Measurements from ENCODE around the gene RACK1. TPM values are rescaled to one million over a fixed set of nuclear protein-coding genes. Genes with fewer than 3 reads are reported as not detected.

RACK1 gene
- total RNA-seq, 4 donors from 2014 or later: 2,254 to 3,332 (median 2,569) TPM

DNA sequence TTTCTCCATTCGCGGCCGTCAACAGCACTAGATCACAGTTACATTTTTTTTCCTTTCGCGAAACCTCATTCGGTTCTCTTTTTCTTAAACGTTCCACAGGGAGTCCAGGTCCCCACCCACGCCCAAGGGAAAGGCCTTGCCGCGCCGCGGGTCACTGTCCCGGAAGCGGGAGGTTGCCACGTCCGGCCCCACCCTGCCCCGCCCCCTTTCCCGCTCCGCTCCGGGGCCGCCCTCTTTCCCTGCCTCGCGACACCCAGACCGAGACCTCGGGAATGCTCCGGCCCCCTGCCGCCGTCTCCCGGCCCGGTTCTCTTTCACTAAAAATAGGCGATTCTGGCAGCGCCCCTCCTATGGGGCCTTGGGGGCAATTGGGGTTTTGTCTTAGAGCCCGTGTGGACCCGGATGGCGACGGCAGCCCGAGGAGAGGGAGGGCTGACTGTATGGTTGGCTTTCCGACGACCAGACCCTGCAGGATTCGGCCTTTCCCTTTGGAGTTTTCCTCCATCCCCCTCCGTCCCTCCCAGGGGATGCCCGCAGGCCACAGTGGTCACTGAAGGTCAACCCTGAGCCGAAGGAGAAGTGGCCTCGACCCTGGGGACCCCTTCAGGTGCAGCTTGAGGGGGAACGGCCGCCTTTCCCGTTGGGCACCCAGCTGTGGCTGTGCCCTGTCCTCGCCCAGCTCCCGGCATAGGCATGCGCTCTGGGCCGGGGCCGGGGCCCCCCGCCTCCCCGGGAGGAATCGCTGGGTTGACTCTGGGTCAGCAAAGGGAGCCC, 2.8 kb upstream of the RACK1 start:
- 0 to 1% methylated on average over 31 to 47 of the region's 55 CpGs for WGBS, 2 donors
- Histone ChIP-seq H3K9me3 (no peaks in the 10 kb centered on the region), H3K4me3 (replicated peaks in 1 of 3) (peak overlapping the region; percentile 23 to 86 (median 79)), H3K27me3 (no peaks in the 10 kb centered on the region), H3K27ac (peak overlapping the region; percentile 93 to 98 (median 95)), H3K4me1 (peaks cover 49 to 67% of the 10 kb centered on the region in 2 donors), H3K36me3 (peaks cover 7 to 8% of the 10 kb centered on the region in 2 donors)
- intact Hi-C loops (cut with DNase I): no loop called here
- TF ChIP-seq, protein P1, sequence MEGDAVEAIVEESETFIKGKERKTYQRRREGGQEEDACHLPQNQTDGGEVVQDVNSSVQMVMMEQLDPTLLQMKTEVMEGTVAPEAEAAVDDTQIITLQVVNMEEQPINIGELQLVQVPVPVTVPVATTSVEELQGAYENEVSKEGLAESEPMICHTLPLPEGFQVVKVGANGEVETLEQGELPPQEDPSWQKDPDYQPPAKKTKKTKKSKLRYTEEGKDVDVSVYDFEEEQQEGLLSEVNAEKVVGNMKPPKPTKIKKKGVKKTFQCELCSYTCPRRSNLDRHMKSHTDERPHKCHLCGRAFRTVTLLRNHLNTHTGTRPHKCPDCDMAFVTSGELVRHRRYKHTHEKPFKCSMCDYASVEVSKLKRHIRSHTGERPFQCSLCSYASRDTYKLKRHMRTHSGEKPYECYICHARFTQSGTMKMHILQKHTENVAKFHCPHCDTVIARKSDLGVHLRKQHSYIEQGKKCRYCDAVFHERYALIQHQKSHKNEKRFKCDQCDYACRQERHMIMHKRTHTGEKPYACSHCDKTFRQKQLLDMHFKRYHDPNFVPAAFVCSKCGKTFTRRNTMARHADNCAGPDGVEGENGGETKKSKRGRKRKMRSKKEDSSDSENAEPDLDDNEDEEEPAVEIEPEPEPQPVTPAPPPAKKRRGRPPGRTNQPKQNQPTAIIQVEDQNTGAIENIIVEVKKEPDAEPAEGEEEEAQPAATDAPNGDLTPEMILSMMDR (IDR thresholded peaks at IDR 0.05): peak in 2 of 6 experiments; percentile 4 to 5
- TF ChIP-seq POLR2A (IDR thresholded peaks at IDR 0.05): peak in 1 of 2 donors; percentile 73
- peak; percentile 90 to 92 for DNase-seq

DNA sequence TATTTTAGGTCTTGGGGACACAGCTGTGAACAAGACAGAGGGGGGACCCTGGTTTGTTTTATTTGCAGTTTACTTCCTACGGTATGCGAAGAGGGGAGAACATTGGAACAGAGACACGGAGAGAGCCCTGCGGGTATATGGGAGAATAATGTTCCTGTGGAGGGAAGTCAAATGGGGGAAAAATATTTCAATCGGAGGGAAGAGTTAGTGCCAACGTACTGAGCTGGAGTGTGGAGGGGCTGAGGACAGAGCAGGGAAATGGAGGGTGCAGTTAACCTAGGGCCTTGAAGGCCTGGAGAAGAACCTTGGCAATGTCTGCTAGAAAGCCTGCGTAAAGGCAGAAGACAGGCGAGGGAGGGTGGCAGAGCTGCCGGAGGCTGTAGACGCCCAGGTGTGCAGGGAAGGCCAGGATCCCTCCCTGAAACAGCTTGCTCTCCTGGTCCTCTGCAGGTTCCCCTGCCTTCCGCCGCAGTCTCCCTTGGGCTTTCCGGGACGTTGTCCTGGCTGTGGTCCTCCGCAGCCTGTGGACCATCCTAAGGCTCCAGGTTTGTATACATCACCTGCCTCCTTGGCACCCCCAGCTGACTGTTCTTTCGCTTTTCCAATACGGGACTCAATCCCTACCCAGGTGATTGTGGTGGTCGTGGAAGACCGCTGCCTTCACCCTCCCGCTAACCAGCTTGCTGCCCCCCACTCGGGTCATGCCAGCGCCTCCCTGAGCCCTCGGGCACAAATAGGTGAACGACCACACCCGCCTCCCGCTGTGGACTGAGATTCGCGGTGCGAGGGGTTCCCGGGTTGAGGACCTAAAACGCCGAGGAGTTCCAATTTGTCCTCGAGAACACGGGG, 1.9 kb upstream of the RACK1 start:
- H3K4me1 ChIP-seq: peaks cover 45 to 62% of the 10 kb centered on the region in 2 donors
- WGBS, 2 donors: 29 to 30% methylated on average over 32 to 34 of the region's 34 CpGs
- intact Hi-C loops (cut with DNase I): no loop called here

DNA sequence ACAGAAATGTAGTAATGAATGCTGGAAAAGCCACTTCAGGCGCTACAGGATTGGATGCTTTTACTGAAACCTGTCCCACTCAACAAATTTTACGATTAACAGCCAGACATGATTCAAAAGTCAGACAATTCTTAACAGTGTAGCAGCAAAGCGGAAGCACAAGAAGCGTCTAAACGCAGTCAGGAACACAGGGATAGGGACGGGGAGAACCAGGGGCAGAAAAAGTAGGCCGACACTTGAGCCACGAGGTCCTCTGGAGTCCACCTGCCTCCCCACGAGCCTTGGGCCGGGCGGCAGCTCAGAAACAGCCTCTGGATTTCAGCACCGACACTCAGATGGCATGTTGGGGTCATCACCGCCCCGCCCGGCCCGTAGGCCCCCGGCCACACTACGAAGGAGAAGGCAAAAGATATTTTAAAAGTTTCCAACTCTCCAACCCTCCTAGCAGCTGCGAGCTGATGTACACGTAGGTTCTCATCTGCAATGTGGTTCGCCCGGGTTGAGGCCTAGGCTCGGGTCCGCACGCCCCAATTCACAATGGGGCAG, 615 bp downstream of the RACK1 start:
- Histone ChIP-seq H3K4me1 (peaks cover 25 to 37% of the 10 kb centered on the region in 2 donors), H3K4me3 (replicated peaks in 1 of 3) (peak overlapping the region; percentile 42 to 67 (median 59)), H3K9me3 (no peaks in the 10 kb centered on the region), H3K36me3 (peaks cover 40 to 42% of the 10 kb centered on the region in 2 donors), H3K27me3 (no peaks in the 10 kb centered on the region), H3K27ac (peak overlapping the region; percentile 80 to 95 (median 93))
- intact Hi-C loops (cut with DNase I): no loop called here
- DNase-seq: peak; percentile 43 to 46
- WGBS, 2 donors: 4 to 6% methylated on average over 17 to 19 of the region's 25 CpGs
- TF ChIP-seq, protein P1 (IDR thresholded peaks at IDR 0.05): no peak
- no peak for TF ChIP-seq POLR2A (IDR thresholded peaks at IDR 0.05)

More for the DNA sequence above, 1.9 kb upstream of the RACK1 start:
- TF ChIP-seq, protein P1 (IDR thresholded peaks at IDR 0.05): no peak
- no peak for TF ChIP-seq POLR2A (IDR thresholded peaks at IDR 0.05)
- H3K27me3 ChIP-seq: no peaks in the 10 kb centered on the region
- peak overlapping the region; percentile 93 to 98 (median 95) for H3K27ac ChIP-seq
- no peaks in the 10 kb centered on the region for H3K9me3 ChIP-seq
- DNase-seq: no peak
- H3K4me3 ChIP-seq (replicated peaks in 1 of 3): peak overlapping the region in 2 of 3 donors; percentile 79 to 86
- H3K36me3 ChIP-seq: peaks cover 15 to 16% of the 10 kb centered on the region in 2 donors

DNA sequence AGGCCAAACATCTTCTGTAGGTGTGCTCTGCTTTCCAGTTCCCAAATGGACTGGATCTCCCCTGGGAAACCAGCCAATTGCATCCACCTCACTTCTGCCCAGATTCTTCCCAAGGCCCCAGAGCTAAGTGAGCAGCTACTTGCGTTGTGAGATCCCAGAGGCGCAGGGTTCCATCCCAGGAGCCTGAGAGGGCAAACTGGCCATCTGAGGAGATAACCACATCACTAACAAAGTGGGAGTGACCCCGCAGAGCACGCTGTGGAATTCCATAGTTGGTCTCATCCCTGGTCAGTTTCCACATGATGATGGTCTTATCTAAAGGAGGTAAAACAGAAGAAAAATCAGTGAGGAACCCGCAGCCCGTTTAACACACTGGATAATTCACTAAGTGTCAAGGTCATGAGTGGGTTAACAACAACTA, 1.7 kb downstream of the RACK1 start:
- intact Hi-C loops (cut with DNase I): no loop called here
- Histone ChIP-seq H3K36me3 (peaks cover 51 to 52% of the 10 kb centered on the region in 2 donors), H3K4me3 (replicated peaks in 1 of 3) (peak overlapping the region in 1 of 3 donors; percentile 67), H3K27ac (peak overlapping the region in 2 of 3 donors; percentile 93 to 95), H3K27me3 (no peaks in the 10 kb centered on the region), H3K9me3 (no peaks in the 10 kb centered on the region), H3K4me1 (peaks cover 20 to 32% of the 10 kb centered on the region in 2 donors)
- WGBS, 2 donors: 44 to 49% methylated on average over 6 of the region's 6 CpGs
- TF ChIP-seq, protein P1 (IDR thresholded peaks at IDR 0.05): no peak
- no peak for TF ChIP-seq POLR2A (IDR thresholded peaks at IDR 0.05)
- no peak for DNase-seq

Measured in thyroid gland (tissue), 4 donors.